ENCODE results near the gene GAS7.

GAS7 gene

DNA sequence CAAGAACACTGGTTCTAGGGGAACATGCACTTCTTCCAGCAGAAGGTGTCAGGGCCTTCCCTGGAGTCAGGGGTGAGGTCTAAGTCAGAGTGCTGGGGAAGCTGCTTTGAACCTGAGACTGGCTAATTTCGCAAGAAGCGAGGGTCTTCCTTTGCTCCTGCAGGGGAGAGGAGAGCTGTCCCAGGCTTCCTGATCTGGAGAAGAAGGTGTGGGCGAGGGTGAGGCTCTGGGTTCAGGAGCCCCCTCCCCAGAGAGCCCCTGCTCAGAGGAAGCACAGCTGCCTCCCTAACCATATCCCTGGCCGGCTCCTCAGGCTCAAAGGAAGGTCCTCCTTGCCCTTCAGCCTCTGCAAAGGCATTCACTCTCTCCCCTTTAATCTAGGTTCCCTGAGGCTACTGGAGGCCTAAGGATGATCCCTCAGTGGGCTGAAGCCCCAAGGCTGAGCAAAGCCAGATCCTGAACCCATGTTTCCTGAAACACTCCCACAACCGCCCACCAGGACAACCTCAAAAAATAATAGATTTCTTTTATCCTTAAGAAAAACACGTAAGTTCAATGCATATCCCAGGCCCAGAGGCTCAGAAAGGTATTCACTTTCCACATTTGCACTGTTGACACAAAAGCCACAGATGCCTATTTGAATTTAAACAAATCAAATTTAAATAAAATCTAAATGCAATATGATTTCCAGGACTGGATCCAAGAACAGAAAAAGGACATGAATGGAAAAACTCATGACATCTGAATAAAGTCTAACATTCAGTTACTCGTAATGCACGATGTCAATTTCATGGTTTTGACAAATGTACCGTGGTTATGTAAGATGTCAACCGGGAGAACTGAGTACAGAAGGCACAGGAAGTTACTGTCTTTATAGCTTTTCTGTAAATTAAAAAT is 221.9 kb downstream of the GAS7 start:
- no peak overlapping the region for H2BK5ac ChIP-seq (ENCODE audit: low read depth, low read length, poor library complexity)
- H3K4me1 ChIP-seq (ENCODE audit: control insufficient read depth in 1 of 2, insufficient read depth in 2 of 2, low read length in 2 of 2): peaks cover 26 to 28% of the 10 kb centered on the region in 2 experiments
- no peak overlapping the region for H2AFZ ChIP-seq (ENCODE audit: insufficient read depth, low read length, poor library complexity)
- H4K8ac ChIP-seq (ENCODE audit: low read depth, low read length): no peak overlapping the region
- no peak overlapping the region for H3K9ac ChIP-seq (ENCODE audit: low read length)
- H2AK5ac ChIP-seq (ENCODE audit: low read length): no peak overlapping the region
- H3K79me2 ChIP-seq (ENCODE audit: control insufficient read depth, insufficient read depth, low read length, poor library complexity): peaks cover 3% of the 10 kb centered on the region
- H2BK120ac ChIP-seq (ENCODE audit: insufficient read depth, low read length, poor library complexity): no peak overlapping the region
- DNase-seq: no peak
- H3K27ac ChIP-seq (ENCODE audit: low read depth, low read length): peak overlapping the region; percentile 22
- no peak overlapping the region for H3K14ac ChIP-seq (ENCODE audit: low read length)
- peaks cover 2% of the 10 kb centered on the region for H3K9me3 ChIP-seq (ENCODE audit: insufficient read depth, low read depth, low read length)
- H3K18ac ChIP-seq (ENCODE audit: low read length): peak overlapping the region; percentile 6
- no peak overlapping the region for H3K4me3 ChIP-seq (ENCODE audit: low read depth, low read length)
- no peak overlapping the region for H4K91ac ChIP-seq (ENCODE audit: low read depth, low read length)
- no peak overlapping the region for H2BK12ac ChIP-seq (ENCODE audit: low read length)
- H3K4me2 ChIP-seq (ENCODE audit: low read length): no peak overlapping the region
- H3K79me1 ChIP-seq (ENCODE audit: low read length): peaks cover 11% of the 10 kb centered on the region
- H3K27me3 ChIP-seq (ENCODE audit: insufficient read depth, low read length): no peaks in the 10 kb centered on the region
- no peak overlapping the region for H3K23ac ChIP-seq (ENCODE audit: low read length)
- H3K36me3 ChIP-seq (ENCODE audit: control insufficient read depth in 1 of 2, insufficient read depth in 2 of 2, low read length in 2 of 2): peaks cover 0 to 3% of the 10 kb centered on the region in 2 experiments
- H4K12ac ChIP-seq (ENCODE audit: low read depth, low read length): no peak overlapping the region
- no peak overlapping the region for H3K4ac ChIP-seq (ENCODE audit: low read depth, low read length)
- no CpG with 5 or more reads among the region's 10 CpGs for WGBS (ENCODE audit: extremely low coverage, insufficient coverage, insufficient read length)

GRCh38 chr17:9974448-9975381 is 223.7 kb downstream of the GAS7 start:
- Histone ChIP-seq H2AK5ac (ENCODE audit: low read length) (no peak overlapping the region), H3K79me2 (ENCODE audit: control insufficient read depth, insufficient read depth, low read length, poor library complexity) (peaks cover 3% of the 10 kb centered on the region), H3K27me3 (ENCODE audit: insufficient read depth, low read length) (no peaks in the 10 kb centered on the region), H2BK5ac (ENCODE audit: low read depth, low read length, poor library complexity) (no peak overlapping the region), H3K14ac (ENCODE audit: low read length) (no peak overlapping the region), H3K9ac (ENCODE audit: low read length) (no peak overlapping the region), H3K79me1 (ENCODE audit: low read length) (peaks cover 15% of the 10 kb centered on the region), H3K4me1 (ENCODE audit: control insufficient read depth in 1 of 2, insufficient read depth in 2 of 2, low read length in 2 of 2) (peaks cover 24 to 26% of the 10 kb centered on the region in 2 experiments), H4K91ac (ENCODE audit: low read depth, low read length) (no peak overlapping the region), H2AFZ (ENCODE audit: insufficient read depth, low read length, poor library complexity) (no peak overlapping the region), H4K8ac (ENCODE audit: low read depth, low read length) (no peak overlapping the region), H3K18ac (ENCODE audit: low read length) (no peak overlapping the region), H3K9me3 (ENCODE audit: insufficient read depth, low read depth, low read length) (no peaks in the 10 kb centered on the region), H3K36me3 (ENCODE audit: control insufficient read depth in 1 of 2, insufficient read depth in 2 of 2, low read length in 2 of 2) (no peaks in the 10 kb centered on the region), H4K12ac (ENCODE audit: low read depth, low read length) (no peak overlapping the region), H3K4me2 (ENCODE audit: low read length) (no peak overlapping the region), H3K23ac (ENCODE audit: low read length) (no peak overlapping the region), H2BK12ac (ENCODE audit: low read length) (peak overlapping the region; percentile 27), H2BK120ac (ENCODE audit: insufficient read depth, low read length, poor library complexity) (no peak overlapping the region), H3K4me3 (ENCODE audit: low read depth, low read length) (no peak overlapping the region), H3K27ac (ENCODE audit: low read depth, low read length) (no peak overlapping the region), H3K4ac (ENCODE audit: low read depth, low read length) (no peak overlapping the region)
- WGBS (ENCODE audit: extremely low coverage, insufficient coverage, insufficient read length): no CpG with 5 or more reads among the region's 16 CpGs
- peak in 1 of 2 donors; percentile 55 for DNase-seq

GRCh38 chr17:9973669-9974447 is 224.5 kb downstream of the GAS7 start:
- H3K36me3 ChIP-seq (ENCODE audit: control insufficient read depth in 1 of 2, insufficient read depth in 2 of 2, low read length in 2 of 2): no peaks in the 10 kb centered on the region
- no CpG with 5 or more reads among the region's 13 CpGs for WGBS (ENCODE audit: extremely low coverage, insufficient coverage, insufficient read length)
- H3K79me1 ChIP-seq (ENCODE audit: low read length): peaks cover 17% of the 10 kb centered on the region
- H3K4me3 ChIP-seq (ENCODE audit: low read depth, low read length): no peak overlapping the region
- no peak overlapping the region for H4K91ac ChIP-seq (ENCODE audit: low read depth, low read length)
- H2AK5ac ChIP-seq (ENCODE audit: low read length): no peak overlapping the region
- no peaks in the 10 kb centered on the region for H3K9me3 ChIP-seq (ENCODE audit: insufficient read depth, low read depth, low read length)
- no peak overlapping the region for H2BK5ac ChIP-seq (ENCODE audit: low read depth, low read length, poor library complexity)
- H3K27ac ChIP-seq (ENCODE audit: low read depth, low read length): no peak overlapping the region
- H4K12ac ChIP-seq (ENCODE audit: low read depth, low read length): no peak overlapping the region
- H4K8ac ChIP-seq (ENCODE audit: low read depth, low read length): no peak overlapping the region
- no peak overlapping the region for H3K4ac ChIP-seq (ENCODE audit: low read depth, low read length)
- H3K27me3 ChIP-seq (ENCODE audit: insufficient read depth, low read length): no peaks in the 10 kb centered on the region
- H3K23ac ChIP-seq (ENCODE audit: low read length): no peak overlapping the region
- H2BK120ac ChIP-seq (ENCODE audit: insufficient read depth, low read length, poor library complexity): no peak overlapping the region
- peaks cover 21 to 27% of the 10 kb centered on the region in 2 experiments for H3K4me1 ChIP-seq (ENCODE audit: control insufficient read depth in 1 of 2, insufficient read depth in 2 of 2, low read length in 2 of 2)
- H2BK12ac ChIP-seq (ENCODE audit: low read length): no peak overlapping the region
- no peak overlapping the region for H3K18ac ChIP-seq (ENCODE audit: low read length)
- H3K9ac ChIP-seq (ENCODE audit: low read length): no peak overlapping the region
- no peak overlapping the region for H2AFZ ChIP-seq (ENCODE audit: insufficient read depth, low read length, poor library complexity)
- no peak for DNase-seq
- peak overlapping the region; percentile 16 for H3K14ac ChIP-seq (ENCODE audit: low read length)
- peaks cover 4% of the 10 kb centered on the region for H3K79me2 ChIP-seq (ENCODE audit: control insufficient read depth, insufficient read depth, low read length, poor library complexity)
- H3K4me2 ChIP-seq (ENCODE audit: low read length): no peak overlapping the region

GRCh38 chr17:9971991-9972390 is 226.4 kb downstream of the GAS7 start:
- H3K79me2 ChIP-seq (ENCODE audit: control insufficient read depth, insufficient read depth, low read length, poor library complexity): peaks cover 4% of the 10 kb centered on the region
- H3K18ac ChIP-seq (ENCODE audit: low read length): peak overlapping the region; percentile 67
- no peak overlapping the region for H2AK5ac ChIP-seq (ENCODE audit: low read length)
- H2BK5ac ChIP-seq (ENCODE audit: low read depth, low read length, poor library complexity): no peak overlapping the region
- peak overlapping the region; percentile 15 for H3K27ac ChIP-seq (ENCODE audit: low read depth, low read length)
- peak overlapping the region; percentile 13 for H3K14ac ChIP-seq (ENCODE audit: low read length)
- H3K9me3 ChIP-seq (ENCODE audit: insufficient read depth, low read depth, low read length): no peaks in the 10 kb centered on the region
- no CpG with 5 or more reads among the region's 4 CpGs for WGBS (ENCODE audit: extremely low coverage, insufficient coverage, insufficient read length)
- peak overlapping the region; percentile 6 for H3K4ac ChIP-seq (ENCODE audit: low read depth, low read length)
- peaks cover 22 to 32% of the 10 kb centered on the region in 2 experiments for H3K4me1 ChIP-seq (ENCODE audit: control insufficient read depth in 1 of 2, insufficient read depth in 2 of 2, low read length in 2 of 2)
- H3K79me1 ChIP-seq (ENCODE audit: low read length): peaks cover 22% of the 10 kb centered on the region
- peak overlapping the region; percentile 4 for H4K8ac ChIP-seq (ENCODE audit: low read depth, low read length)
- peak overlapping the region; percentile 14 for H3K4me2 ChIP-seq (ENCODE audit: low read length)
- H3K36me3 ChIP-seq (ENCODE audit: control insufficient read depth in 1 of 2, insufficient read depth in 2 of 2, low read length in 2 of 2): no peaks in the 10 kb centered on the region
- no peak overlapping the region for H3K23ac ChIP-seq (ENCODE audit: low read length)
- peak; percentile 56 to 72 for DNase-seq
- H4K12ac ChIP-seq (ENCODE audit: low read depth, low read length): no peak overlapping the region
- peak overlapping the region; percentile 18 for H2BK120ac ChIP-seq (ENCODE audit: insufficient read depth, low read length, poor library complexity)
- H4K91ac ChIP-seq (ENCODE audit: low read depth, low read length): peak overlapping the region; percentile 36
- H2BK12ac ChIP-seq (ENCODE audit: low read length): peak overlapping the region; percentile 37
- H3K9ac ChIP-seq (ENCODE audit: low read length): no peak overlapping the region
- no peaks in the 10 kb centered on the region for H3K27me3 ChIP-seq (ENCODE audit: insufficient read depth, low read length)
- no peak overlapping the region for H3K4me3 ChIP-seq (ENCODE audit: low read depth, low read length)
- H2AFZ ChIP-seq (ENCODE audit: insufficient read depth, low read length, poor library complexity): no peak overlapping the region

Data from trophoblast cell (in vitro differentiated cells and primary cell).